ENCODE results near the gene ELL2.
"Not testable (repeated sequence)": the region's sequence is repeated elsewhere in the genome, so short reads cannot be mapped to it uniquely, and the experiment has no call there.

The ELL2 gene

DNA sequence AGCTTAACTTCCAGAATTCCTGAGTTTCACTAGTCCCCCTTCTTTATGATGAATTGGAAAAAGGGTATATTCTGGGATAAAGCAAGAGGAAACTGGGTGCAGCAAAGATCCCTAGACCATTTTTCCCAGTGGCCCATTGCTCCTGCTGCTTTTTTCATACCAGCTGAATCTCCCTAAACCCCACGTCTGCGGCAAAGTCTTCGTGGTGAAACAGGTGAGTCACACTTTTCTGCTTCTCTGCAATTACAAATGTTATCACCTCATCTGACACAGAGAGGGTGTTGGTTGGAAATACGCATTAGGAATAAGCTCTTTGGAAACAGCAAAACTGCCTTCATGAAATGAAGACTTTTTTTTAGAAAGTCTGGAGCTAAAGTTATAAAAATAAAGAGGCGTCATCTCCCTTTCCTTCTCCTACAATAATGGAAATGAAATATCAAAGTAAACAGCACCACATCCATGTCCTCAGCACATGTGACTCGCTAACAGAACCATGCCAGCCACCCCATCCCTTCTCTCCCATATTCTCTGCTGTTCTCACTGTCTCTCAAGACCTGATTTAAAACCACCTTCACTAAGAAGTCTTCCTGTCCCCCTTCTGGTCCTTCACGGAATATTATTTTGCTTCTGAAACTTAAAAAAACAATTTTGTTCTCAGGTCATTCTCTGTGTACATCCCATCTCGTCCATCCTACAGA, 99.6 kb downstream of the ELL2 start:
- no peak for DNase-seq (ENCODE audit: low read depth, low spot score)

GRCh38 chr5:95861221-95861863, 100.3 kb downstream of the ELL2 start:
- DNase-seq (ENCODE audit: low read depth, low spot score), result peak; percentile 89

- DNase-seq (ENCODE audit: low read depth, low spot score), result no peak
These were observed 102.0 kb downstream of the ELL2 start for GRCh38 chr5:95859661-95860060.

- peak; percentile 98 for DNase-seq (ENCODE audit: low read depth, low spot score)
These were observed 102.7 kb downstream of the ELL2 start for GRCh38 chr5:95858661-95859595.

- no peak for DNase-seq (ENCODE audit: low read depth, low spot score)
These were observed 103.6 kb downstream of the ELL2 start for GRCh38 chr5:95858023-95858461.

GRCh38 chr5:95857185-95857945, 104.3 kb downstream of the ELL2 start:
- peak; percentile 84 for DNase-seq (ENCODE audit: low read depth, low spot score)

DNA sequence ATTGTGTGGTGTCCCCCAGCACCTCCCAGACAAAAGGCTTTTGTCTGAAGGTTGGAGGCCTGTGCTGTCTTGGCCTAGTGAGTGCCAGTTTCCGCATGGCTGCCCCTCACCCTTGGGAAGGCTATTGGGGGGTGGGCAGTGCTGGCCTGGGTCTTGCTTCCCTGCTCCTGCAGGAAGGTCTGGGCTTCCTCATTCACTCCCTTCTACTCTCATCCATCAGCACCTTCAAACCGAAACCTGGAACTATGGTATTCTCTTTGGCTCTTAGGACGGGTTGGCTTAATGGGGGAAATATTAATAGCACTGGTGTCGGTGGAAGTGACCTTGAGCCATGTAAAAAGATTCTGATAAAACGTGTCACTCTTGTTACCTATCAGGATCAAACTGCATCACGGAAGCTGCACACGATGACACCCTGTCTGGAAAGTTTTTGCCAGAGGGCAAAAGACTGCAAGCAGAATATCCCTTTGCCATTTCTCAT, 105.1 kb downstream of the ELL2 start:
- no peak for DNase-seq (ENCODE audit: low read depth, low spot score)

- no peak for DNase-seq (ENCODE audit: low read depth, low spot score)
These were observed 108.2 kb downstream of the ELL2 start for GRCh38 chr5:95853490-95853889.

- DNase-seq (ENCODE audit: low read depth, low spot score), result no peak
These were observed 109.1 kb downstream of the ELL2 start for GRCh38 chr5:95852567-95852966.

GRCh38 chr5:95851141-95851540, 110.5 kb downstream of the ELL2 start:
- not testable (repeated sequence) for DNase-seq (ENCODE audit: low read depth, low spot score)

DNA sequence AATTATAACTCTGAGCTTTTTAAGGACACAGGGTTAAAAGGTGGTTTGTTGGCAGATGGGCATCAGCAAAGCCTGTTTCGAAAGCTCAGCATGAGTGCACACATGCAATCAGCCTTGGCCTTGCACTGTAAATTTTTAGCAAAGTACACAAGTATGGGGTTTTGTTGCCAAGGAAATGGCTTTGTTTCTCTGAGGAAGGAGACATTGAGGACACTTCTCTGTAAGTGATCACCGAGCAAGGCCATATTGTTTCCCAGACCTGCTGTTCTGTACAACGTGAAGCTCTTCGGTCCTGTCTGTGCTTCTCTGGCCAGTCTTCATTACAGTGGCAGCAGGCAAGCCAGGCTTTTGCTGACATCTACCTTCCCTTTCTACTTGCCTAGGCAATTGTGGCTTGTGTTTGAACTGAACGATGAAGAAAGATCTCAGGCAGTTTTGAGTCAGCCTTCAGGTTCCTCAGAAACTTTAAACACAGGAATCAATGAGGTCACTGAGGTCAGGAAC, 111.2 kb downstream of the ELL2 start:
- no peak for DNase-seq (ENCODE audit: low read depth, low spot score)

- no peak for DNase-seq (ENCODE audit: low read depth, low spot score)
These were observed 113.0 kb downstream of the ELL2 start for GRCh38 chr5:95848701-95849100.

DNA sequence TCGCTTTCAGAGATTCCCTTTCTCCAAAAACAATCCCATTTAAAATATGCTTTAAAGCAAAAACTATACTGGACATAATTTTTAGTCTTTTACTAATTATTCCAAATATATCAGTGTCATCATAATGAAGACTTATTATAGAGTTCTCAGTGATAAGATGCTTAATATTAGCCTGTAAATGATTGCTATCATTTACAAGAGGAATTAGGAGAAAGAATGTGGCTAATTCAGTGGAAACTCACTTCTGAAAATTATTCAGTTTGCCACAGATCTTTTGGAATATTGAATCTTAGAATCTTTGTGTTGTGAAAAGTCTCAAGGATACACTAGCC, 114.4 kb downstream of the ELL2 start:
- DNase-seq (ENCODE audit: low read depth, low spot score), result no peak

DNA sequence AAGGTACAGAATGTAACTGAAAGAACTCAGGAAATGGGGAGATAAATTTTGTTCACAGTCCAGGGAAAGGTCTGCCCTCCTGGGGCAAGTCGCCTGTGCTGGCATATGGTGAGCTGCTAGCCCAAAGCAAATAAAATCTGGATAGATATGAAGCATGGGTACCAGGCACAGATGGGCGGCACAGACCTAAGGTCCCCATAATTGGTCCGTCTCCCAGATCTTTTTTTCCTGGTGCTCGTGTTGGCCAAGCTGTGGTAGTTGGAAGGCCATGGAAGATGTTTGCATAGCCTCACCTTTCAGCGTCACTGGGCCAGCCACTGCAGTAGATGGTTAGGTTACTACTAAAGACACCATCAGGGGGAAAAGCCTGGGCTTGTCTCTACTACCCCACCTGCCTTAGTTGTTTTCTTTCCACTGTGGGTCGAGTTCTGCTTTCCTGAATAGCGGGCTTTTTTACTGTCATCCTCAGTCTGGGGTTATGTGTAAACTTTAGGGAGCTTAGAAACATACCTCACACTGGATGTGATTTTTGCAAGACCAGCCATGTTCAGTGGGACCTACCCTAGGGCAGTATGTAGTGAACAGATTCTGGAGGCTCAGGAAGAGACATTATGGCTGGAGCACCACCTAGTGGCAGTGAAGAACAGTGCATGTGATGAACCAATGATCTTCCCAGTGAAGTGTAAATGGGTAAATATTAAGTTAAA, 114.9 kb downstream of the ELL2 start:
- DNase-seq (ENCODE audit: low read depth, low spot score), result peak; percentile 45

GRCh38 chr5:95845391-95845790, 116.3 kb downstream of the ELL2 start:
- no peak for DNase-seq (ENCODE audit: low read depth, low spot score)

DNA sequence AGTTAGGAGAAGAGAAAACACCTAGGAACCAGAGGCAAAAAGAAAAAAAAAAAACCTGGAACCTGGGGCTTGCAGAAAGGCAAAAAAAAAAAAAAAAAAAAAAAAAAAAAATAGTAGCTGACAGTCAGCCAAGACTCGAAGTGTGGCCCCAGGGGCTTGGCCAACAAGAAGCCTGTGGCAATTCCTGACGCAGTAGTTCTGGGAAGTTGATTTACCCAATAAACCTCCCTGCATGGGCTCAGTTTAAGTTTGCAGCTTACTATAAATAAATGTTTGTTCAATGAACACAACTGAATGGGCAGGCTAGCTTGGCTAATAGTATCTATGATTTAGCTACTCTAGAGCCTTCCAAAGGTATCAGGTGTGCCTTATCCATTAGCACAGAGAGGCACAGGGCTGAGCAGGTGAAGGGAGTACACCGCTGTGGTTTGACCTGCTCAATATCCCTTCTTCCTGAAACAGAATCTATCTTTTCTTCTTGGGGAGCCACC, 117.9 kb downstream of the ELL2 start:
- no peak for DNase-seq (ENCODE audit: low read depth, low spot score)

- DNase-seq (ENCODE audit: low read depth, low spot score), result no peak
These were observed 118.7 kb downstream of the ELL2 start for GRCh38 chr5:95842854-95843544.

GRCh38 chr5:95841914-95842812, 119.5 kb downstream of the ELL2 start:
- DNase-seq (ENCODE audit: low read depth, low spot score), result no peak

Measured in brain pericyte (primary cell).